GM23248 (cell line): ENCODE results near the gene WWOX. TPM values are rescaled to one million over a fixed set of nuclear protein-coding genes. Genes with fewer than 3 reads are reported as not detected.

ENCODE experiments used
- DNase-seq: peaks from one replicate; pipeline ENCODE4 v3.0.0-alpha.2; 2015
- H2AFZ ChIP-seq: fragments of 200-600 bp; sonication (generic); 2 replicates; pipeline ENCODE4 v1.6.1; 2016; ENCODE audit warnings: antibody characterized with exemption
- H3F3A ChIP-seq: fragments of 200-600 bp; sonication (generic); 2 replicates; pipeline ENCODE4 v1.6.1; 2016; ENCODE audit warnings: mild to moderate bottlenecking, antibody characterized with exemption, mixed run types; ENCODE audit not compliant: insufficient read depth
- H3K27ac ChIP-seq: fragments of 200-600 bp; sonication (generic); 2 replicates; pipeline ENCODE4 v1.5.1; 2016; ENCODE audit warnings: mild to moderate bottlenecking
- H3K27me3 ChIP-seq: fragments of 200-600 bp; sonication (generic); replicated peaks from 2 replicates; pipeline ENCODE4 v1.6.1; 2016; ENCODE audit warnings: mild to moderate bottlenecking; ENCODE audit not compliant: insufficient read depth
- H3K36me3 ChIP-seq: fragments of 200-600 bp; sonication (generic); 2 replicates; pipeline ENCODE4 v1.6.1; 2016; ENCODE audit warnings: low read depth, mild to moderate bottlenecking
- H3K4me1 ChIP-seq: fragments of 200-600 bp; sonication (generic); 2 replicates; pipeline ENCODE4 v1.6.1; 2016; ENCODE audit warnings: mild to moderate bottlenecking; ENCODE audit not compliant: insufficient read depth
- H3K4me2 ChIP-seq: fragments of 200-600 bp; sonication (generic); one replicate; pipeline ENCODE4 v1.6.1; 2016; ENCODE audit warnings: mild to moderate bottlenecking; ENCODE audit not compliant: unreplicated experiment
- H3K4me3 ChIP-seq: fragments of 200-600 bp; sonication (generic); 2 replicates; pipeline ENCODE4 v1.5.1; 2016; ENCODE audit warnings: mild to moderate bottlenecking
- H3K79me2 ChIP-seq: fragments of 200-600 bp; sonication (generic); 2 replicates; pipeline ENCODE4 v1.6.1; 2016; ENCODE audit warnings: mild to moderate bottlenecking; ENCODE audit not compliant: insufficient read depth
- H3K9ac ChIP-seq: fragments of 200-600 bp; sonication (generic); 2 replicates; pipeline ENCODE4 v1.6.1; 2016; ENCODE audit warnings: mild to moderate bottlenecking
- H3K9me2 ChIP-seq: fragments of 200-600 bp; sonication (generic); 2 replicates; pipeline ENCODE4 v1.6.1; 2016; ENCODE audit warnings: mixed run types, mild to moderate bottlenecking, moderate library complexity; ENCODE audit not compliant: insufficient read depth
- H3K9me3 ChIP-seq: fragments of 200-600 bp; sonication (generic); one replicate; pipeline ENCODE4 v1.6.1; 2017; ENCODE audit warnings: low read depth
- H4K20me1 ChIP-seq: fragments of 200-600 bp; sonication (generic); 2 replicates; pipeline ENCODE4 v1.6.0; 2016; ENCODE audit not compliant: insufficient read depth
- EZH2 ChIP-seq: fragments of 200-600 bp; sonication (generic); IDR thresholded peaks from 2 replicates; pipeline ENCODE4 v1.6.1; 2018; ENCODE audit warnings: antibody characterized with exemption, mild to moderate bottlenecking; ENCODE audit not compliant: insufficient read depth, poor library complexity, severe bottlenecking
- EZH2phosphoT487 ChIP-seq: fragments of 200-600 bp; sonication (generic); IDR thresholded peaks from 2 replicates; pipeline ENCODE4 v1.6.1; 2018; ENCODE audit warnings: antibody characterized with exemption, moderate library complexity, mild to moderate bottlenecking, low read depth; ENCODE audit not compliant: insufficient read depth
- WGBS, 2 experiments: methylation state at CpG; one replicate each; pipeline ENCODE4 v1.1.6; 2015 to 2017; ENCODE audit warnings: low lambda C conversion rate in 2 of 2, low coverage in 1 of 2; ENCODE audit errors: missing lambda C conversion rate in 2 of 2; 5-methylcytosine and 5-hydroxymethylcytosine counted together
- in situ Hi-C: fragments of 300-500 bp; cut with MboI; formaldehyde crosslinking; loops from 2 replicates; pipeline ENCODE4 v1.15.0; 2020
- polyA plus RNA-seq: library from polyadenylated mRNA; unstranded; fragments of >200 nt; fragmentation: Nextera tagmentation; extraction: Ambion mirVana; gene quantifications from 2 replicates; pipeline ENCODE4 v1.2.1, GENCODE V29; 2016
- total RNA-seq: library from RNA; depleted of rRNA; stranded (reverse); fragments of >200 nt; shearing (Covaris generic); gene quantifications from 2 replicates; pipeline ENCODE4 v1.2.3, GENCODE V29; 2014

WWOX gene
- total and polyA plus RNA-seq, 2 experiments from 2014 or later = 4.5 to 6.6 TPM

- Histone ChIP-seq H3K36me3 (no peaks in the 10 kb centered on the region), H4K20me1 (no peaks in the 10 kb centered on the region), H3K79me2 (no peaks in the 10 kb centered on the region), H3K9ac (no peak overlapping the region), H3K4me1 (no peaks in the 10 kb centered on the region), H3K4me3 (no peak overlapping the region), H3K27me3 (no peaks in the 10 kb centered on the region), H3K9me2 (no peaks in the 10 kb centered on the region), H3K4me2 (no peak overlapping the region), H3F3A (no peaks in the 10 kb centered on the region), H3K9me3 (no peaks in the 10 kb centered on the region), H3K27ac (no peak overlapping the region), H2AFZ (no peak overlapping the region)
- no peak for DNase-seq
- 60 to 75% methylated on average over 7 of the region's 7 CpGs for WGBS, 2 experiments
- TF ChIP-seq EZH2phosphoT487 = no peak
- TF ChIP-seq EZH2 = no peak
- in situ Hi-C loops = no loop called here
These were observed 89.7 kb downstream of the WWOX start for GRCh38 chr16:78189121-78189520.

GRCh38 chr16:78192734-78193488, 93.5 kb downstream of the WWOX start:
- H3K4me2 ChIP-seq = no peak overlapping the region
- no peaks in the 10 kb centered on the region for H3K9me2 ChIP-seq
- H3K4me1 ChIP-seq = no peaks in the 10 kb centered on the region
- H3K27ac ChIP-seq = no peak overlapping the region
- no peaks in the 10 kb centered on the region for H3K9me3 ChIP-seq
- no peaks in the 10 kb centered on the region for H3K36me3 ChIP-seq
- DNase-seq = no peak
- in situ Hi-C loops = no loop called here
- no peak overlapping the region for H3K9ac ChIP-seq
- WGBS, 2 experiments = 65 to 71% methylated on average over 9 of the region's 9 CpGs
- no peaks in the 10 kb centered on the region for H4K20me1 ChIP-seq
- H2AFZ ChIP-seq = no peak overlapping the region
- no peak for TF ChIP-seq EZH2
- TF ChIP-seq EZH2phosphoT487 = no peak
- H3F3A ChIP-seq = no peaks in the 10 kb centered on the region
- H3K4me3 ChIP-seq = no peak overlapping the region
- no peaks in the 10 kb centered on the region for H3K27me3 ChIP-seq
- H3K79me2 ChIP-seq = no peaks in the 10 kb centered on the region

GRCh38 chr16:78194948-78195347, 95.5 kb downstream of the WWOX start:
- Histone ChIP-seq H3F3A (no peaks in the 10 kb centered on the region), H3K4me3 (no peak overlapping the region), H3K4me1 (no peaks in the 10 kb centered on the region), H3K27ac (no peak overlapping the region), H2AFZ (no peak overlapping the region), H3K79me2 (no peaks in the 10 kb centered on the region), H3K9me3 (no peaks in the 10 kb centered on the region), H3K9me2 (no peaks in the 10 kb centered on the region), H3K27me3 (no peaks in the 10 kb centered on the region), H3K9ac (no peak overlapping the region), H4K20me1 (no peaks in the 10 kb centered on the region), H3K4me2 (no peak overlapping the region), H3K36me3 (no peaks in the 10 kb centered on the region)
- WGBS, 2 experiments = 81 to 85% methylated on average over 3 of the region's 3 CpGs
- in situ Hi-C loops = no loop called here
- no peak for DNase-seq
- no peak for TF ChIP-seq EZH2
- TF ChIP-seq EZH2phosphoT487 = no peak

GRCh38 chr16:78195797-78196196, 96.3 kb downstream of the WWOX start:
- Histone ChIP-seq H3K27ac (no peak overlapping the region), H3K4me1 (no peaks in the 10 kb centered on the region), H3K36me3 (no peaks in the 10 kb centered on the region), H3K79me2 (no peaks in the 10 kb centered on the region), H3K9me2 (no peaks in the 10 kb centered on the region), H2AFZ (no peak overlapping the region), H4K20me1 (no peaks in the 10 kb centered on the region), H3K9me3 (no peaks in the 10 kb centered on the region), H3K27me3 (no peaks in the 10 kb centered on the region), H3K9ac (no peak overlapping the region), H3K4me3 (no peak overlapping the region), H3K4me2 (no peak overlapping the region), H3F3A (no peaks in the 10 kb centered on the region)
- 42% methylated on average over 4 of the region's 4 CpGs for WGBS, 2 experiments
- no peak for DNase-seq
- in situ Hi-C loops = no loop called here
- TF ChIP-seq EZH2phosphoT487 (no peak), EZH2 (no peak)
